Endothelial cell of umbilical vein (primary cell): ENCODE results near the gene ITGA2B. TPM values are rescaled to one million over a fixed set of nuclear protein-coding genes. Genes with fewer than 3 reads are reported as not detected.
"Not testable (repeated sequence)": the region's sequence is repeated elsewhere in the genome, so short reads cannot be mapped to it uniquely, and the experiment has no call there.

ENCODE experiments used
- BruUV-seq: library from RNA; stranded (reverse); fragments of 400-500 nt; replicated peaks from 2 replicates; lab custom pipeline; 2021; lab: Mats Ljungman, UMichigan
- CTCF ChIA-PET: fragments of 300-600, 350-600 bp; sonication (Branson Sonifier 250); formaldehyde crosslinking; loops from one replicate; lab custom pipeline; 2021; ENCODE audit warnings: antibody characterized with exemption, inconsistent platforms; lab: Charles Lee
- POLR2A ChIA-PET: fragments of 300-600, 350-600 bp; sonication (Branson Sonifier 250); formaldehyde crosslinking; loops from one replicate; lab custom pipeline; 2021; ENCODE audit warnings: antibody characterized with exemption, inconsistent platforms; lab: Charles Lee
- DNase-seq: peaks from one replicate; pipeline ENCODE4 v3.0.0-alpha.2; 2011; ENCODE audit warnings: low read depth, low spot score
- FAIRE-seq: peaks from 2 replicates; lab custom pipeline; 2011; peaks lifted over from hg19 to GRCh38; lab: Jason Lieb, UNC
- H2AFZ ChIP-seq: 2 replicates; pipeline ENCODE4 v1.6.0; 2012; ENCODE audit warnings: low read depth, low read length, control low read depth, inconsistent platforms
- H3K27ac ChIP-seq: 2 replicates; pipeline ENCODE4 v1.5.1; 2011; ENCODE audit warnings: low read depth, mild to moderate bottlenecking, control low read depth, low read length, moderate library complexity; ENCODE audit not compliant: insufficient read depth
- H3K27me3 ChIP-seq, 2 experiments: 2 replicates each; pipeline versions ENCODE4 v1.6.0 to v1.6.1; 2011; ENCODE audit warnings: low read length in 2 of 2, mixed read lengths in 1 of 2; ENCODE audit not compliant: control insufficient read depth in 2 of 2, insufficient read depth in 2 of 2
- H3K36me3 ChIP-seq, 2 experiments: 2 replicates in 1 of 2; 3 replicates in 1 of 2; pipeline ENCODE4 v1.5.1; 2011; ENCODE audit warnings: low read length in 2 of 2, mild to moderate bottlenecking in 1 of 2, moderate library complexity in 1 of 2; ENCODE audit not compliant: control insufficient read depth in 2 of 2, insufficient read depth in 2 of 2; ENCODE audit errors: extremely low read depth in 1 of 2
- H3K4me1 ChIP-seq: 3 replicates; pipeline ENCODE4 v1.5.1; 2011; ENCODE audit warnings: mild to moderate bottlenecking, low read length; ENCODE audit not compliant: control insufficient read depth, insufficient read depth; ENCODE audit errors: extremely low read depth
- H3K4me2 ChIP-seq: 2 replicates; pipeline ENCODE4 v1.6.1; 2011; ENCODE audit warnings: low read length, control low read depth, mixed read lengths; ENCODE audit not compliant: insufficient read depth
- H3K4me3 ChIP-seq, 3 experiments: fragments of 200-600 bp in 1 of 3; sonication (generic), shearing (Covaris generic) in 1 of 3; replicated peaks in 1 of 3; 2 replicates each; pipeline ENCODE4 v1.5.1; 2011 to 2016; ENCODE audit warnings: control low read depth in 3 of 3, low read length in 3 of 3, mild to moderate bottlenecking in 2 of 3, inconsistent platforms in 1 of 3, low read depth in 1 of 3, moderate library complexity in 1 of 3; ENCODE audit not compliant: insufficient read depth in 1 of 3
- H3K79me2 ChIP-seq: 2 replicates; pipeline ENCODE4 v1.6.0; 2012; ENCODE audit warnings: low read length, inconsistent platforms; ENCODE audit not compliant: control insufficient read depth, insufficient read depth
- H3K9ac ChIP-seq: replicated peaks from 2 replicates; pipeline ENCODE3; 2011; ENCODE audit warnings: low read length, control low read depth; ENCODE audit not compliant: insufficient read depth; ENCODE audit errors: extremely low read depth
- H3K9me1 ChIP-seq: replicated peaks from 3 replicates; pipeline ENCODE4 v1.6.0; 2011; ENCODE audit warnings: mild to moderate bottlenecking, low read length; ENCODE audit not compliant: control insufficient read depth, insufficient read depth; ENCODE audit errors: extremely low read depth
- H3K9me3 ChIP-seq: replicated peaks from 2 replicates; pipeline ENCODE4 v1.5.1; 2012; ENCODE audit warnings: low read length, inconsistent platforms; ENCODE audit not compliant: control insufficient read depth, insufficient read depth
- H4K20me1 ChIP-seq: replicated peaks from 2 replicates; pipeline ENCODE3; 2011; ENCODE audit warnings: mild to moderate bottlenecking, low read length; ENCODE audit not compliant: control insufficient read depth, insufficient read depth; ENCODE audit errors: extremely low read depth
- CTCF ChIP-seq, 2 donors: IDR thresholded peaks; 1 replicate in 1 of 2; 2 replicates in 1 of 2; pipeline ENCODE4 v1.5.1; 2011; ENCODE audit warnings: low read length in 2 of 2, mild to moderate bottlenecking in 2 of 2, moderate library complexity in 2 of 2, control low read depth in 1 of 2, inconsistent platforms in 1 of 2, low read depth in 1 of 2; ENCODE audit not compliant: insufficient read depth in 1 of 2; ENCODE audit errors: extremely low read depth in 1 of 2
- EZH2 ChIP-seq: IDR thresholded peaks from 2 replicates; pipeline ENCODE4 v1.6.1; 2012; ENCODE audit warnings: borderline replicate concordance, low read depth, mild to moderate bottlenecking, moderate library complexity, low read length, inconsistent platforms; ENCODE audit not compliant: severe bottlenecking
- FOS ChIP-seq: IDR thresholded peaks from 2 replicates; pipeline ENCODE4 v1.6.1; 2011; ENCODE audit warnings: mild to moderate bottlenecking, low read length, moderate library complexity, borderline replicate concordance; ENCODE audit not compliant: insufficient read depth
- GATA2 ChIP-seq: IDR thresholded peaks from 2 replicates; pipeline ENCODE4 v1.7.0; 2011; ENCODE audit warnings: low read depth, mild to moderate bottlenecking, moderate library complexity, mixed read lengths, low read length; ENCODE audit not compliant: insufficient read length, insufficient read depth
- JUN ChIP-seq: IDR thresholded peaks from 2 replicates; pipeline ENCODE4 v1.6.1; 2011; ENCODE audit warnings: borderline replicate concordance, low read depth; ENCODE audit not compliant: insufficient read length, insufficient read depth
- MAX ChIP-seq: IDR thresholded peaks from 2 replicates; pipeline ENCODE4 v1.6.1; 2011; ENCODE audit not compliant: insufficient read depth, insufficient read length
- MYC ChIP-seq: IDR thresholded peaks from one replicate; pipeline ENCODE4 v1.6.1; 2011; ENCODE audit warnings: mild to moderate bottlenecking, low read depth, low read length
- POLR2A ChIP-seq: IDR thresholded peaks from 2 replicates; pipeline ENCODE4 v1.6.1; 2012; ENCODE audit warnings: low read depth, mild to moderate bottlenecking, control low read depth, low read length
- POLR2AphosphoS5 ChIP-seq: IDR thresholded peaks from 2 replicates; pipeline ENCODE4 v1.6.1; 2012; ENCODE audit warnings: low read depth, mild to moderate bottlenecking, control low read depth, low read length, moderate library complexity; ENCODE audit not compliant: insufficient read depth
- dilution Hi-C: fragments of 300-500 bp; cut with MboI; formaldehyde crosslinking; loops from one replicate; pipeline ENCODE4 v1.15.0; 2019; ENCODE audit warnings: low sequenced_read_pairs; ENCODE audit not compliant: extremely low pct_ligation_motif_present
- intact Hi-C: fragments of 100-400 bp; cut with micrococcal nuclease; formaldehyde crosslinking; loops from one replicate; pipeline ENCODE4 v1.10.0; 2022
- polyA plus RNA-seq, 4 experiments: library from polyadenylated mRNA; depleted of rRNA in 3 of 4; stranded (reverse) in 3 of 4; unstranded in 1 of 4; fragments of >200 nt; gene quantifications; 2 replicates each; pipeline versions ENCODE4 v1.2.1 to v1.2.3, GENCODE V29; 2011 to 2012; ENCODE audit warnings: missing spikeins in 1 of 4
- total RNA-seq: library from RNA; stranded (reverse); gene quantifications from 2 replicates; pipeline ENCODE4 v1.2.3, GENCODE V29; 2021

ITGA2B gene
- total and polyA plus RNA-seq, 2 donors (not counting 3 experiments of a cell fraction or from before 2014, with no cell fraction given) = 0.26 to 0.82 TPM

DNA sequence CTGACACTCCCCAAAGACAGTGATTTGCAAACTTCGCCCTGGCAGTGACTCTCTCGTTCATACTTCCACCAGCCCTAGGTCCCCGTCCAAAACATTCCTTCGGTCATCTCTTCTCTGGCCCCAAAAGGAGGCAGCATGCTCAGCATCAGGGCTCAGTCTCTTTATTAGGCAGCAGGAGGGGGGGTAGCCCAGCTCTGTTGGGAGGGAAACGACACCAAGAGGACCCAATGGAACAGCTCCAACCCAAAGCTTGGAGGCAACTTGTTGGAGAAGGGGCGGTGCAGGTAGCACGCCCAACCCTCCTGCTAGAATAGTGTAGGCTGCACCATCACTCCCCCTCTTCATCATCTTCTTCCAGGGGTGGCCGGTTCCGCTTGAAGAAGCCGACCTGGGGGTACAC, 17.4 kb downstream of the ITGA2B start:
- POLR2A ChIA-PET = no interaction called here
- Histone ChIP-seq H3K4me2 (no peak overlapping the region), H3K27me3 (peaks cover 2% of the 10 kb centered on the region in 2 experiments), H3K27ac (no peak overlapping the region), H3K4me3 (no peak overlapping the region), H3K9ac (no peak overlapping the region), H2AFZ (no peak overlapping the region), H3K9me1 (no peaks in the 10 kb centered on the region), H3K36me3 (no peaks in the 10 kb centered on the region), H3K9me3 (no peaks in the 10 kb centered on the region), H3K79me2 (no peaks in the 10 kb centered on the region), H3K4me1 (no peaks in the 10 kb centered on the region), H4K20me1 (no peaks in the 10 kb centered on the region)
- intact Hi-C loops (no loop called here), dilution Hi-C loops (no loop called here)
- DNase-seq = no peak
- no peak for FAIRE-seq
- CTCF ChIA-PET = interaction anchor here (2.0 to 2.3 kb wide), 2 partner anchors 10 to 14 kb away, joined by 5 to 19 read pairs; partner anchors contain the start of gene FAM171A2
- TF ChIP-seq EZH2 = no peak
- TF ChIP-seq CTCF (IDR thresholded peaks at IDR 0.05; ENCODE audit: extremely low read depth in 1 of 2, insufficient read depth in 1 of 2, low read depth in 1 of 2, low read length in 2 of 2) = no peak
- no peak for TF ChIP-seq MAX
- no peak for TF ChIP-seq POLR2AphosphoS5
- no peak for TF ChIP-seq JUN
- TF ChIP-seq MYC = no peak
- no peak for TF ChIP-seq GATA2
- TF ChIP-seq FOS = no peak
- TF ChIP-seq POLR2A = no peak
- BruUV-seq = no TSS peak

DNA sequence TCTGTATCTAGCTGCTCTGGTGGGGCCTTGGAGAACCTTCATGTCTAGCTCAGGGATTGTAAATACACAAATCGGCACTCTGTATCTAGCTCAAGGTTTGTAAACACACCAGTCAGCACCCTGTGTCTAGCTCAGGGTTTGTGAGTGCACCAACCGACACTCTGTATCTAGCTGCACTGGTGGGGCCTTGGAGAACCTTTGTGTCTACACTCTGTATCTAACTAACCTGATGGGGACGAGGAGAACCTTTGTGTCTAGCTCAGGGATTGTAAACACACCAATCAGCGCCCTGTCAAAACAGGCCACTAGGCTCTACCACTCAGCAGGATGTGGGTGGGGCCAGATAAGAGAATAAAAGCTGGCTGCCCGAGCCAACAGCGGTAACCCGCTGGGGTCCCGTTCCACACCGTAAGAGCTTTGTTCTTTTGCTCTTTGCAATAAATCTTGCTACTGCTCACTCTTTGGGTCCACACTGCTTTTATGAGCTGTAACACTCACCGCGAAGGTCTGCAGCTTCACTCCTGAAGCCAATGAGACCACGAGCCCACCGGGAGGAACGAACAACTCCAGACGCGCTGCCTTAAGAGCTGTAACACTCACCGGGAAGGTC, 19.9 kb downstream of the ITGA2B start:
- intact Hi-C loops, POLR2A ChIA-PET: not testable (repeated sequence)

More for the DNA sequence above, 19.9 kb downstream of the ITGA2B start:
- H3K79me2 ChIP-seq, H2AFZ ChIP-seq, H3K4me1 ChIP-seq, DNase-seq, dilution Hi-C loops, H3K27ac ChIP-seq, BruUV-seq, FAIRE-seq, H3K27me3 ChIP-seq, H3K36me3 ChIP-seq, H3K4me3 ChIP-seq, H3K9ac ChIP-seq, H3K9me1 ChIP-seq, H3K9me3 ChIP-seq, H4K20me1 ChIP-seq, H3K4me2 ChIP-seq: not testable (repeated sequence)
- CTCF ChIA-PET = interaction anchor here (0.5 to 1.7 kb wide), 3 partner anchors 16 to 154 kb away, joined by 3 to 6 read pairs (median 3); no protein-coding TSS in a partner anchor
